8988T (cell line): ENCODE measurements around the gene PCDHGA12.
"Not testable (repeated sequence)": the region's sequence is repeated elsewhere in the genome, so short reads cannot be mapped to it uniquely, and the experiment has no call there.

ENCODE experiments used
- DNase-seq: peaks from one replicate; pipeline ENCODE4 v3.0.0; 2011

The PCDHGA12 gene

GRCh38 chr5:141409598-141410306 lies 20.6 kb upstream of the PCDHGA12 start:
- DNase-seq: no peak

- DNase-seq: no peak
Measured at GRCh38 chr5:141411575-141411974, 18.7 kb upstream of the PCDHGA12 start.

GRCh38 chr5:141412854-141413539 lies 17.3 kb upstream of the PCDHGA12 start, which contains the start of gene PCDHGA10:
TSS of gene PCDHGA10 (plus strand) at chr5:141412987. CDS start at chr5:141413176, 189 bp downstream.
- peak; percentile 70 for DNase-seq

- no peak for DNase-seq
Measured at GRCh38 chr5:141413540-141414069, 16.7 kb upstream of the PCDHGA12 start.

- DNase-seq: not testable (repeated sequence)
Measured at GRCh38 chr5:141414548-141415274, 15.6 kb upstream of the PCDHGA12 start.

- DNase-seq: not testable (repeated sequence)
Measured at GRCh38 chr5:141415275-141415618, 15.1 kb upstream of the PCDHGA12 start.

GRCh38 chr5:141417494-141418172 lies 12.7 kb upstream of the PCDHGA12 start, which contains the start of gene PCDHGB7:
TSS of gene PCDHGB7 (plus strand) at chr5:141417677. CDS start at chr5:141417860, 183 bp downstream.
- DNase-seq: peak; percentile 69

- DNase-seq: no peak
Measured at GRCh38 chr5:141419074-141419880, 11.0 kb upstream of the PCDHGA12 start.

- peak; percentile 68 for DNase-seq
Measured at GRCh38 chr5:141420855-141421488, 9.3 kb upstream of the PCDHGA12 start, which contains the start of gene PCDHGA11. TSS of gene PCDHGA11 (plus strand) at chr5:141421051. CDS start at chr5:141421228, 177 bp downstream.

- no peak for DNase-seq
Measured at GRCh38 chr5:141421489-141421855, 8.8 kb upstream of the PCDHGA12 start.

GRCh38 chr5:141422742-141423291 lies 7.5 kb upstream of the PCDHGA12 start:
- no peak for DNase-seq

- no peak for DNase-seq
Measured at GRCh38 chr5:141427783-141428426, 2.4 kb upstream of the PCDHGA12 start.

GRCh38 chr5:141431286-141431685 lies 979 bp downstream of the PCDHGA12 start:
- DNase-seq: no peak

GRCh38 chr5:141432308-141432707 lies 2.0 kb downstream of the PCDHGA12 start:
- not testable (repeated sequence) for DNase-seq

- not testable (repeated sequence) for DNase-seq
Measured at GRCh38 chr5:141432726-141433125, 2.4 kb downstream of the PCDHGA12 start.

- no peak for DNase-seq
Measured at GRCh38 chr5:141434006-141434405, 3.7 kb downstream of the PCDHGA12 start.

- DNase-seq: no peak
Measured at GRCh38 chr5:141437221-141437620, 6.9 kb downstream of the PCDHGA12 start.

GRCh38 chr5:141439411-141440141 lies 9.3 kb downstream of the PCDHGA12 start:
- no peak for DNase-seq

- no peak for DNase-seq
Measured at GRCh38 chr5:141440341-141440740, 10.0 kb downstream of the PCDHGA12 start.
